NOMO-1 (cell line): ENCODE data around the gene HRH3.

ENCODE experiments used
- DNase-seq, 2 experiments: peaks; one replicate each; lab custom pipeline; 2025; ENCODE audit not compliant: unreplicated experiment in 2 of 2; lab: John Stamatoyannopoulos, UW

Gene HRH3

GRCh38 chr20:62181808-62182207 is 38.3 kb downstream of the HRH3 start:
- no peak for DNase-seq

GRCh38 chr20:62179162-62179504 is 40.9 kb downstream of the HRH3 start:
- DNase-seq = no peak

- no peak for DNase-seq
These were observed 41.5 kb downstream of the HRH3 start for GRCh38 chr20:62178316-62179161.

GRCh38 chr20:62177307-62177706 is 42.8 kb downstream of the HRH3 start:
- DNase-seq = no peak

GRCh38 chr20:62176866-62177265 is 43.2 kb downstream of the HRH3 start:
- DNase-seq = no peak

- no peak for DNase-seq
These were observed 44.4 kb downstream of the HRH3 start for GRCh38 chr20:62175711-62176110.

- no peak for DNase-seq
These were observed 45.0 kb downstream of the HRH3 start for GRCh38 chr20:62174870-62175624.

- DNase-seq = no peak
These were observed 45.9 kb downstream of the HRH3 start for GRCh38 chr20:62174021-62174804.

GRCh38 chr20:62172666-62173065 is 47.4 kb downstream of the HRH3 start:
- no peak for DNase-seq

GRCh38 chr20:62171245-62171644 is 48.8 kb downstream of the HRH3 start:
- no peak for DNase-seq

GRCh38 chr20:62170536-62170935 is 49.5 kb downstream of the HRH3 start:
- DNase-seq = no peak

GRCh38 chr20:62168890-62169435 is 51.1 kb downstream of the HRH3 start:
- DNase-seq = no peak

GRCh38 chr20:62168061-62168460 is 52.0 kb downstream of the HRH3 start:
- DNase-seq = no peak

- no peak for DNase-seq
These were observed 52.6 kb downstream of the HRH3 start for GRCh38 chr20:62167474-62167873.

- no peak for DNase-seq
These were observed 54.2 kb downstream of the HRH3 start for GRCh38 chr20:62165762-62166399.
